ENCODE results near the gene RORC. TPM values are rescaled to one million over a fixed set of nuclear protein-coding genes. Genes with fewer than 3 reads are reported as not detected.

Gene RORC
- total RNA-seq, 2 experiments from 2014 or later: 1.3 to 1.5 TPM

- Mint-ChIP-seq H3K4me3 (no peak overlapping the region), H3K9me3 (no peaks in the 10 kb centered on the region), H3K27me3 (no peaks in the 10 kb centered on the region), H3K36me3 (ENCODE audit: low read depth) (no peaks in the 10 kb centered on the region), H3K27ac (peak overlapping the region; percentile 26), H3K4me1 (ENCODE audit: low read depth) (peaks cover 51% of the 10 kb centered on the region)
- ChIA-PET CTCF (interaction anchor here (1.3 to 4.5 kb wide), 4 partner anchors 10 to 227 kb away, joined by 4 to 29 read pairs (median 5); no protein-coding TSS in a partner anchor), POLR2A (interaction anchor here (1.1 to 1.3 kb wide), 2 partner anchors 16 to 18 kb away, joined by 4 to 5 read pairs; no protein-coding TSS in a partner anchor)
- DNase-seq: no peak
- ATAC-seq: peak; percentile 25
- intact Hi-C loops (cut with micrococcal nuclease): no loop called here
- TF ChIP-seq, protein P1, sequence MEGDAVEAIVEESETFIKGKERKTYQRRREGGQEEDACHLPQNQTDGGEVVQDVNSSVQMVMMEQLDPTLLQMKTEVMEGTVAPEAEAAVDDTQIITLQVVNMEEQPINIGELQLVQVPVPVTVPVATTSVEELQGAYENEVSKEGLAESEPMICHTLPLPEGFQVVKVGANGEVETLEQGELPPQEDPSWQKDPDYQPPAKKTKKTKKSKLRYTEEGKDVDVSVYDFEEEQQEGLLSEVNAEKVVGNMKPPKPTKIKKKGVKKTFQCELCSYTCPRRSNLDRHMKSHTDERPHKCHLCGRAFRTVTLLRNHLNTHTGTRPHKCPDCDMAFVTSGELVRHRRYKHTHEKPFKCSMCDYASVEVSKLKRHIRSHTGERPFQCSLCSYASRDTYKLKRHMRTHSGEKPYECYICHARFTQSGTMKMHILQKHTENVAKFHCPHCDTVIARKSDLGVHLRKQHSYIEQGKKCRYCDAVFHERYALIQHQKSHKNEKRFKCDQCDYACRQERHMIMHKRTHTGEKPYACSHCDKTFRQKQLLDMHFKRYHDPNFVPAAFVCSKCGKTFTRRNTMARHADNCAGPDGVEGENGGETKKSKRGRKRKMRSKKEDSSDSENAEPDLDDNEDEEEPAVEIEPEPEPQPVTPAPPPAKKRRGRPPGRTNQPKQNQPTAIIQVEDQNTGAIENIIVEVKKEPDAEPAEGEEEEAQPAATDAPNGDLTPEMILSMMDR (IDR thresholded peaks at IDR 0.05): no peak
Observed at GRCh38 chr1:151820940-151821339, 10.7 kb downstream of the RORC start.

DNA sequence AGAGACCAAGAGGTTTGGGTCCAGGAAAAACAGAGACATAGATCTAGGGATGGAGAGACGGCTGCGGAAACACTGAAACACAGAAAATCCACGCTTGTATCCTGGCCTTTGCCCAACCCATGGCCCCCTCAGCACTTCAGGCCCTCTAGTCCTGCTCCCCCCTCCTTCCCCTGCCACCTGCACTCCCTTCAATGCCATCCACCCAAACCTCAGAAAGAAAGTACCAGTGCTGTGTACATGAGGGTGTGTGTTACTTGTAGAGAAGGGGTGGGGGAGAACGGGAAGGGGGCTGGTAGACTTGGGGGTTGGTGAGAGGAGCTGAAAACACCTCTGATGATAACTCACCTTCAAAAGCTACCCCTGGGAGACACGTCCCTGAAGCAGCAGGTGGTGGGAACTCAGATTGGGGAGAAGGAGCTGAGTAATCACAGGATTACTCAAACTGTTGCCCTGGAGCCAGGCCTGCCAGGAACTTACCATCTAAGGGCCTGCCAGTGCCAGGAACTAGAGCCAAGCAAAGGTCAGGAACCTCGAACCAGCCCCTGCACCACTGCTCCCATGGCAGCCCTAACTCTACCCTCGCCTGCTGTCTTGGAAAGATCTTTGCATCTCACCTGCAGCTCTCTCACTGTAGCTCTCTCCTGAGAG lies 11.5 kb downstream of the RORC start:
- peaks cover 54% of the 10 kb centered on the region for H3K4me1 Mint-ChIP-seq (ENCODE audit: low read depth)
- peak; percentile 19 for ATAC-seq

GRCh38 chr1:151819227-151819835 lies 12.3 kb downstream of the RORC start:
- Mint-ChIP-seq H3K4me1 (ENCODE audit: low read depth) (peaks cover 55% of the 10 kb centered on the region), H3K36me3 (ENCODE audit: low read depth) (no peaks in the 10 kb centered on the region), H3K27me3 (no peaks in the 10 kb centered on the region), H3K27ac (peak overlapping the region; percentile 21), H3K4me3 (no peak overlapping the region), H3K9me3 (no peaks in the 10 kb centered on the region)
- POLR2A ChIA-PET: no interaction called here
- CTCF ChIA-PET: no interaction called here
- ATAC-seq (no peak), DNase-seq (no peak)
- TF ChIP-seq, protein P1 (IDR thresholded peaks at IDR 0.05): no peak
- intact Hi-C loops (cut with micrococcal nuclease): no loop called here

More for the DNA sequence above, 11.5 kb downstream of the RORC start:
- Mint-ChIP-seq H3K36me3 (ENCODE audit: low read depth) (no peaks in the 10 kb centered on the region), H3K27ac (peak overlapping the region; percentile 26), H3K27me3 (no peaks in the 10 kb centered on the region), H3K4me3 (no peak overlapping the region), H3K9me3 (no peaks in the 10 kb centered on the region)
- POLR2A ChIA-PET: interaction anchor here (0.6 to 1.3 kb wide), 3 partner anchors 17 to 57 kb away, joined by 3 to 5 read pairs (median 4); no protein-coding TSS in a partner anchor
- CTCF ChIA-PET: interaction anchor here (0.6 to 1.7 kb wide), 5 partner anchors 9 to 226 kb away, joined by 3 to 6 read pairs (median 4); no protein-coding TSS in a partner anchor
- TF ChIP-seq, protein P1 (IDR thresholded peaks at IDR 0.05): no peak
- intact Hi-C loops (cut with micrococcal nuclease): no loop called here
- peak; percentile 34 for DNase-seq

DNA sequence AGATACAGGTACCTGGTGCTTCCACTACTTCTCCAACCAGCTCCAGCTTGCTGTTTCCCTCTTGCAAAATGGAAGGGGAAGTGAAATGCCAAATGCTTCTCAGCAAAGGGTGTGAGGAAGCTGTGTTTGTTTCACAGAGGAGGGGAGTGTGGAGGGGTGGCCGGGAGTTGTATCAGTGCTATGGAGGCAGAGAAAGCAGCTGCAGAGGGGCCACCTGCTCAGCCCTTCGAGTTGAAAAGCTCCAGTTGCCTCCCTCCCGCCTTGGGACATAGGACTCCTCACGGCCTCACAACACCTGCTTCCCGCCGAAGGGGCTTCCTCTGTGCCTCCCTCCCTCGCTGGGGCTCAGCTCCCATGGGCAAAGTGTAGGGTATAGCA lies 14.3 kb downstream of the RORC start:
- TF ChIP-seq, protein P1 (IDR thresholded peaks at IDR 0.05): no peak

More for the DNA sequence above, 14.3 kb downstream of the RORC start:
- Mint-ChIP-seq H3K27ac (no peak overlapping the region), H3K4me3 (no peak overlapping the region), H3K36me3 (ENCODE audit: low read depth) (no peaks in the 10 kb centered on the region), H3K27me3 (no peaks in the 10 kb centered on the region), H3K9me3 (no peaks in the 10 kb centered on the region), H3K4me1 (ENCODE audit: low read depth) (peaks cover 49% of the 10 kb centered on the region)
- no peak for ATAC-seq
- CTCF ChIA-PET: interaction anchor here (1.0 to 1.5 kb wide), 4 partner anchors 10 to 223 kb away, joined by 3 to 6 read pairs (median 3); no protein-coding TSS in a partner anchor
- POLR2A ChIA-PET: interaction anchor here (1.3 to 1.5 kb wide), 2 partner anchors 9 to 54 kb away, joined by 3 to 5 read pairs; partner anchors contain the start of gene MRPL9
- intact Hi-C loops (cut with micrococcal nuclease): no loop called here
- DNase-seq: no peak

Measured in activated CD8-positive, alpha-beta T cell treated with anti-CD3 and anti-CD28 coated beads for 36 hours (primary cell).